HG02973 (cell line): ENCODE results near the gene NEIL1.
A peak's percentile ranks its signal among the peaks of the same experiment; 100 is the strongest.

ENCODE experiments used
- ATAC-seq: cut with Tn5 transposase; IDR thresholded peaks from one replicate; pipeline ENCODE4 v1.9.1; 2021; ENCODE audit warnings: moderate library complexity; ENCODE audit not compliant: unreplicated experiment

NEIL1 gene

DNA sequence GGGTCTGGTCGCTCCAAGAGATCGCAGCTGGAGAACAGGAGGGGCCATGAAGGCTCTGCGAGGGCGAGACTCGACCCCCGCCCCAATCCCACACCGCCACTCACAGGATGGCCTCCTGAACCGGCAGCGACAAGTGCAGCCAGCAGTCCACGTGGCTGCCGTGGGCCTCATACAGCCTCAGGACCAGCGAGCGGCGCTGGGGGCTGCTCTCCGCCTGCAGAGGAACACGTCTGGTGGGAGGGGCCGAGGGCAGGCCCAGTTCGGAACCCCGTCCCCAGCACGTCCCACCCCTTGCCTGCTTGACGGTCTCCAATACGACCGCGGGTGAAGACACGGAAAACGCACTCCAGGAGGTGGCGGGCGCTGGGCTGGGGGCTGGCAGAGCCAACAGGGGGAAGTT lies 9.2 kb downstream of the NEIL1 start:
- no peak for ATAC-seq

DNA sequence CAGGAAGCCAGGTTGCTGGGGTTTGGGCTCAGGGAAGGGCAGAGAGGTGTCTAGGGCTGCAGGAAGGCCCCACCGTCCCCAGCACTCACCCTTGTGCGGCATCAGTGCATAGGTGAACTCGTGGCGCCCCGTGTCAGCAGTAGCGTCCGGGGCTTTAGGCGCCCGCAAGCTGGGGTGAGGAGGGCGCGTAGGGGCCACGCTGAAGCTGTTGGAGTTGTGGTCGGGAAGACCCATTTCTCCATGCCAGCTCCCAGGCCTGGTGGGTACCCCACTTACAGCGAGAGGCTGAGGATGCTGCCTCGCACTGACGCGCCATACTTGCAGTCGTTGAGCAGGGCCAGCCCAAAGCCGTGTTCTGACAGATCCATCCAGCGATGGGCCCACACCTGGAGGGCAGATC lies 9.7 kb downstream of the NEIL1 start:
- ATAC-seq, result no peak

DNA sequence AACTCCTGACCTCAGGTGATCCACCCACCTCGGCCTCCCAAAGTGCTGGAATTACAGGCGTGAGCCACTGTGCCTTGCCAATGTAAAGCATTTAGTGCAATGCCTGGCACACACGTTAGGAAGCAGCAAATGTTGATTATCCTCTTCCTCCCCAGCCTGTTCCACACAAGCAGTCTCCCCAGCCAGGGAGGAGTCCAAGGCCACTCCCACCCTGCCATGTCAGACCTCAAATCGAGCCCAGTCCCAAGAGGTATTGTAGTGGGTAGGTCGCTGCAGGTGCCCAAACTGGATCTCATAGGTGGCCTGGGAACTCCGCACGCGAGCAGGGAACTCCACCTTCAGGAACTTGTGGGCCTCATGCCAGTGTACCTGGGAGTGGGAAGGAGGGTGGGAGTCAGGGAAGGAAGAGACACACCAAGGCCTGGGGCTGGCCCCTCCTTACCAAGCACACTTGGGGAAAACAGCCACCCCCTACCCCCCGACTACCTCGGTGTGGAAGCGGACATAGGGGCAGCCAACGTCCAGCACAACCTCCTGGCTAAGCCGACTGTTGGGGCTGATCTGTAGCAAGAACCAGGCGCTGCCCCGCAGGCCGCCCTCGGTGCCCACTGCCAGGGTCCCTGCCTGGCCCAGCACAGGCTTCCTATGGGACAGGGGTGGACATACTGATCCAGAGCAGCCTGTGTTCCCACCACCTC lies 11.3 kb downstream of the NEIL1 start:
- ATAC-seq, result no peak

DNA sequence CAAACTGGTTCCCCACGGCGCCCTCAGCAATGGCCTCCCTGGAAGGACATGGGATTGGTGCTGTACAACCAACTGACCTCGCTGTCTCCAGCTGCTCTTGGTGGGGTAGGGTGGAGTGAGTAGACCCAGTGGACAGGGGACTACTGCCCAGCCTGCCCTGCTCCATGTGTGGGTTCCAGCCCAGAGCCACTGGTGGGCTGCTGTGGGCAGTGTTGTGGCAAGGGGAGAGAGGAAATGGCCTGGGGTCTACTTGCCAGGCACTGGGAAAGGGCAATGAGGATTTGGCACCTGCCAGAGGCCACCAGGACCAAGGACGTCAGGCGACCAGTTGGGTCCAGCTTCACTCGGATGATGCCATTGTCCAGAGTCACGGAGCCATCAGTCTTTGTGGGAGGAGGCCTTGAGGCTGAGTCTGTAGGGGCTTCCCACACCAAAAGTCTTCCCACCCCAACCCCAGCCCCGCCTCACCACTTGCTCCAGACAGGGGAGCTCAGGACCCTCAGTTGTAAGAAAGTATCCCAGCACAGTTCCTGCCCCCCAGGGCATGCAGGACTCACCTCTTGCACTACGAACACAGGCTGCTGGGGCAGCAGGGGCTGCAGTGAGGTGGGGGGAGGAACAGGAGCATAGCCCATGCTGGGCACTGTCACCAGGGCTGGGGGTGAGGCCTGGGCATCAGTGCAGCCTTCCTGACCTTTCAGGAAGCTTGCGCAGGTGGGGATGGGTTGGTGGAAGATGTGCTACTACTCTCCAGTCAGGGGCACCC lies 12.1 kb downstream of the NEIL1 start:
- ATAC-seq, result no peak

DNA sequence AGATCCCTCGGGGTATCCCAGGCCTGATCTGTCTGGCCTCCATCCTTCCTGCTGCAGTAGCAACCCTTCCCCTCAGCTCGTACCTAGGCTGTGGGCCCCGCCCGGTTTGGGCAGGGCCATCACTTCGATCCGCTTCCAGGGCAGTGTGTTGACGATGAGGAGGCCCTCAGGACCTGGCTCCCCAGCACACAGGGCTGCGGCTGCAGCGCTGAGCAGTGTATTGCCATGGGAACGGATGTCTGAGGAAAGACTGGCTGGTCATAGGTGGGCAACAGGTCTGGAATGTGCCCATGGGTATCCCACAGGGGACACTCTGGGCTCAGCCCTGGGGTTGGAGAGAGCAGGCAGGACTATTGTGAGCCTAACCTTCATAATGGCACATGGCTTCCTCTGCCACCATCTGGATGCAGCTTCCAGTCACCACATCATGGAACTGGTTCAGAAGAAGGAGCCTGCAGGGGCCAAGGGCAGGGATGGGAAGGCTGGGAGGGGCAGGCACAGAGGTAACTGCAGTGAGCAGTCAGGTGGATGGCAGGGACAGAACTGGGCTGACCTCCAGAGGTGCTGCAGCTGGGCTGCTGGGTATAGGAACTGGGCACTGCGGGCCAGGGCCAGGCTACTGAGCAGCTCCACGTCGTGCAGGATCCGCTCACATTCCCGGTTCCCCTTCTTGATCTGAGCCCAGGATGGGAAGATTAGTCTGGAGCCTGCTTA lies 12.9 kb downstream of the NEIL1 start:
- ATAC-seq, result no peak

GRCh38 chr15:75360391-75360790 lies 13.6 kb downstream of the NEIL1 start:
- no peak for ATAC-seq

DNA sequence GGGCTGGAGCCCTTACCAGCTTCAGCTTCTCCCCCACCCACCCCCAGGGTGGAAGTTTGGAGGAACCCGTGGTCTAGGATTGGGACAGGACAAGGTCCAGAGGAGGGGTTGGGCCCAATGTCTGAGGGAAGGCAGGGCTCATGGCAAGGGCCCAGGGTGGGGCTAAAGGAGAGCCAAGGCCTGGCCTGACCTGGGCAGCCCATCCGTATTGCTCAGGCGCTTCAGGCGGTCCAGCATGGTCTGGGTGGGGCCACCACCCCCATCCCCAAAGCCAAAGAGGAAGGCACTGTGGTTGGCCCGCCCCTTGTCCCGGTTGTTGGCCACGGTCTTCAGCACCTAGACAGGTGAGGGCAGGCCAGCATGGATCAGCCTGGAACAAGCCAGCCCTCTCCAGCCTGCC lies 14.0 kb downstream of the NEIL1 start:
- ATAC-seq, result no peak

DNA sequence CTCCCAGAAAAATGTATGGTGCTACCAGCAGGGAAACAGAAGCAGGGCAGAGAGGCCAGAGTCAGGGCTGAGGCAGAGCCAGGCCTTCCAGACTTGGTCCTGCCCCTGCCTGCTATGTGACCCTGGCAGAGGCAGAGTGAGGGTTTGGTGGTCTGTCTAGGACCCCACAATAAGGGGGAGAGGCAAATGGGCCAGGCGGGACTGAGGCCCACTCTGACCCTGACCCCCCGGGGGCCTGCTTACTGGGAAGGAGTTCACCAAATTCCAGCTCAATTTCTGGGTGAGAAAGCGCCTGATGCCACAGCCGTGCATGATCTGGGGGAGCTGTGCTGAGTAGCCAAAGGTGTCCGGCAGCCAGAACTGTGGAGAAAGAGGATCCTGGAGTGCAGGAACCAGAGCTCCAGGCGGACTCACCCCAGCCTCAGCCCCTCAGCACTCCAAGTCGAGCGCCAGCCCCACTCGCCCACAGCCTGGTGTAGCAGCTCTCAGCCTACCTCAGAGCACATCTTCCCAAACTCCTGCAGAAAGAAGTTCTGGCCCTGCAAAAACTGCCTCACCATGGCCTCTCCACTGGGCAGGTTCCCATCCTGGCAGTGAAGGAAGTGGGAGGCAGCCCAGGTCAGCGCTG lies 14.6 kb downstream of the NEIL1 start:
- no peak for ATAC-seq

- no peak for ATAC-seq
Observed at GRCh38 chr15:75361989-75362641, 15.3 kb downstream of the NEIL1 start.

- ATAC-seq, result no peak
Observed at GRCh38 chr15:75362642-75363249, 15.9 kb downstream of the NEIL1 start.

DNA sequence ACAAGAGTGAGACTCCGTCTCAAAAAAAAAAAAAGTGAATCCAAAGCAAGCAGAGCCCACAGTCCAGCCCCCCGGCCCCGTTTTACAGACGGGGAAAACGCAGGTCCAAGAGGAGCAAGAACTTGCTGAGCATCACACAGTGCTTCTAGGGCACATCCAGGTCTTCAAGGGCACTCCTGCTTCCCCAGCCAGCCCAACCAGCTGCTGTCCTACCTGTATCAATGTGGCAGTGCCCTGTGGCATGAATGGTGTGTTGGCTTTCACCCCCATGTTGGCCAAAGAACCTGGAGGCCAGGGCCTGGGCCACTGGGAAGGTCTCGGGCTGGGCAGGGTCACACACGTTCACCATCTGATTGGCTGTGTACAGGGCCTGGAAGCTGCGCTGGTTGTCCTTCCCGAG lies 16.9 kb downstream of the NEIL1 start:
- no peak for ATAC-seq

GRCh38 chr15:75364881-75365280 lies 18.0 kb downstream of the NEIL1 start:
- ATAC-seq, result no peak

DNA sequence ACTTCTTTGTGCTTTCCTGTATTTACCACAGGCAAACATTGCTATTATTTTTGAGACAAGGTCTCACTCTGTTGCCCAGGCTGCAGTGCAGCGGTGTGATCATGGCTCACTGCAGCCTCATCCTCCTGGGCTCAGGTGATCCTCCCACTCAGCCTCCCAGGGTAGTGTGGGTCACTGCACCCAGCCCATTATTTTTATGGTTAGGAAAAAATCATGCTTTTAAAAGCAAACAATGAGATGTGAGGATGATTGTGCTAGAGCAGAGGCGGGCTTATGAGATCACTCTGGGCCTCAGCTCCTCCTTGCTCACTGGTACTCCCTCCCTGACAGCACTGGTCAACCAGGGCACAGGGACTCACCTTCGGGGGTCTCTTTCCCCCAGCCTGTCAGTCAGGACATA lies 19.3 kb downstream of the NEIL1 start:
- no peak for ATAC-seq

GRCh38 chr15:75367006-75367405 lies 20.2 kb downstream of the NEIL1 start:
- no peak for ATAC-seq

DNA sequence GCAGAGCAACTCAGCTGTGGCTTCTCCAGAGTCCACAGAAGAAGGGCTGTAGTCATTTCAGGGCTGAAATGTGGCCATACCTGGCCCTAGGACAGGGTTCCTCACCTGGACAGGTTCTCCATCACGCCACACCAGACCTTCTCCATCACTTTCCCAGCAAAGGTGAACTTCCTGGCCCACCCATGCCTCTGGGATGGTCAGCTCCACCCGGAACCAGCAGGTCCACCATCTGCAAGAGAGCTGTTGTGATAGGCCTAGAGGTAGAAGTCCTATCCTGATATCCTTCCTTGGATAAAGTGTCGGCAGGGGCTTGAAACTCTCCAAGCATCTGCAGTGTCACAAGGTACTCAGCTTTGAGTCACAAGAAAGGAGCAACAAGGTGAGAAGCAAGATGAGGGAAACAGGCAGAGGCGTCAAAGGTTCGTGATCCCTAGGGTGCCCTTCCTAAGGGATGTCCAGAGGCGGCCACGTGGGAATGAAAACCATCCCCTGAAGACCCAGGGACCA lies 20.6 kb downstream of the NEIL1 start:
- no peak for ATAC-seq

DNA sequence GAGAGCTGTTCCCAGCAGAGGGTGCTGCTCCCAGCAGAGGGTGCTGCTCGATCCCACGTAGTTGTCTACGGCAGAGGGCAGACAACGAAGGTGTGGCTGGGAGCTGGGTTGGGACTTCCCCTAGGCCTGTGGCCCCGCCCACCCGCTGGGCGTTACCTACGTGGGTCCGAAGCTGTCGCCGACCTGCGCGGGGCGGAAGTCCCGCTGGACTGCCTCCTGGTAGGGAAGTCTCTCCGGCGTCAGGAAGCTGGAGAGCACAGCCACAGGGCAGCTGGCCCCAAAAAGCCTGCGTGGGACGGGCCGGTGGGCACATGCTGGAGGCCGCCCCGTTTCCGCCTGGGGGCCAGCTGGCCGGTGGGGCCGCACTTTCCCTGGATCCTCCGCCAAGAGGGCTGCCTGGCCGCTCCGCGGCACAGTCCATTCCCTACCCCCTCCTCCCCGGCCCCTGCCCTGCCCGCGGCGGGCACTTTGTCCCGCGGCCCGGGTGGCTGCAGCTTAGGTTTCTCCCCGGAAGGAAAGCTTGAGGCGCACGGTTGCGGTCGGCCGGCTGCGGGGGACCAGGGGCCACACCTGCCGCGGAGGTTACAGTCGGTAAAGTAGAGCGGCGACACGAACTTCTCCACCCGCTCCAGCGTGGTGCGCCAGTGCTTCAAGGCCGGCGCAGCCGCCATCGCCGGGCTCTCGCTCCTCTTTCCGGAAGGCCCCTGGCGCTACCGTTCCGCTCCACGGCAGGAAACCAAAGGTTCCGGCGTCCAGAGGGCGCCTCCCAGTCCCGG lies 21.3 kb downstream of the NEIL1 start, which contains the start of gene MAN2C1:
Gene MAN2C1 (minus strand): TSS at position 695 of the 776 bp plus-strand sequence. CDS start 24 bp downstream, at position 671.
- peak; percentile 81 for ATAC-seq

- ATAC-seq, result no peak
Observed at GRCh38 chr15:75368689-75369239, 21.9 kb downstream of the NEIL1 start.

GRCh38 chr15:75369897-75370581 lies 23.2 kb downstream of the NEIL1 start:
- no peak for ATAC-seq

DNA sequence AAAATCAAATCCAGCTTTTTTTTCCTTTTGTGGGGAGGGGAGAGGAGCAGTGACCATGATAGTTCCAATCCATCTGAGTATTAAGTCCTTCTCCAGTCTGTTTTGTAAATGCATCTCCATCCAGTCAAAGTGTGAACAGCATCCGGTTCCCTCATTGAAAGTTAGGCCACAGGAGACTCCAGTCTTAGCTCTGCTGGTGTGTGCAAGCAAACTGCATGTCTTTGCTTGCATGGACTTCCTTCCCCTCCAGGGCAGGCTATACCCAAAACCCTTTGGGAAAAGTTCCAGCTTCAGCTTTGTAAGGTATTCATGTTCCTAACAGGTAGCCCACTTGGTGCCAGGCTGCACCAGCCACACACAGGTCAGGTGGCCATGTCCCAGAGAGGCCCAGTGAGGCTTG lies 24.6 kb downstream of the NEIL1 start:
- no peak for ATAC-seq
